Lung (tissue), 12 donors: Measurements from ENCODE around the gene IL20RA. TPM values are rescaled to one million over a fixed set of nuclear protein-coding genes. Genes with fewer than 3 reads are reported as not detected.
"Not testable (repeated sequence)": the region's sequence is repeated elsewhere in the genome, so short reads cannot be mapped to it uniquely, and the experiment has no call there.

Experiments
- ATAC-seq: fragments of 200-7000 bp; cut with Tn5 transposase; one replicate; pipeline ENCODE4 v1.9.1; 2020; ENCODE audit warnings: moderate number of reproducible peaks; ENCODE audit not compliant: insufficient read depth, low FRiP score
- DNase-seq, 3 donors: peaks; one replicate each; pipeline ENCODE4 v3.0.0-alpha.2; 2013 to 2017
- H3K27ac ChIP-seq, 2 donors: one replicate each; pipeline ENCODE4 v1.5.1; 2013; ENCODE audit warnings: mild to moderate bottlenecking in 2 of 2, moderate library complexity in 2 of 2, control low read depth in 1 of 2, inconsistent platforms in 1 of 2, low read depth in 1 of 2, low read length in 1 of 2
- H3K27me3 ChIP-seq, 3 donors: one replicate each; pipeline ENCODE4 v1.5.1; 2013; ENCODE audit warnings: low read length in 2 of 3; ENCODE audit not compliant: control insufficient read depth in 3 of 3, insufficient read depth in 3 of 3
- H3K36me3 ChIP-seq, 4 donors: one replicate each; pipeline ENCODE4 v1.5.1; 2013; ENCODE audit warnings: low read length in 4 of 4, mild to moderate bottlenecking in 1 of 4, moderate library complexity in 1 of 4; ENCODE audit not compliant: control insufficient read depth in 4 of 4, insufficient read depth in 4 of 4
- H3K4me1 ChIP-seq, 5 donors: one replicate each; pipeline ENCODE4 v1.5.1; 2013; ENCODE audit warnings: low read length in 5 of 5, mild to moderate bottlenecking in 2 of 5, moderate library complexity in 1 of 5; ENCODE audit not compliant: control insufficient read depth in 5 of 5, insufficient read depth in 5 of 5
- H3K4me3 ChIP-seq: one replicate; pipeline ENCODE4 v1.5.1; 2013; ENCODE audit warnings: mild to moderate bottlenecking, control low read depth, moderate library complexity
- H3K9ac ChIP-seq, 2 donors: one replicate each; pipeline ENCODE4 v1.5.1; 2013; ENCODE audit warnings: low read length in 2 of 2, control low read depth in 1 of 2; ENCODE audit not compliant: insufficient read depth in 1 of 2
- H3K9me3 ChIP-seq, 4 donors: one replicate each; pipeline ENCODE4 v1.5.1; 2013; ENCODE audit warnings: low read length in 3 of 4, mild to moderate bottlenecking in 1 of 4, moderate library complexity in 1 of 4; ENCODE audit not compliant: control insufficient read depth in 4 of 4, insufficient read depth in 3 of 4
- CTCF ChIP-seq: IDR thresholded peaks from 2 replicates; pipeline ENCODE4 v1.5.1; 2012; ENCODE audit warnings: mild to moderate bottlenecking; ENCODE audit errors: control extremely low read depth, extremely low read depth
- WGBS, 2 donors: extraction: QIAGEN DNeasy Blood & Tissue Kit; methylation state at CpG; one replicate each; pipeline ENCODE4 v1.1.7; 2013; 5-methylcytosine and 5-hydroxymethylcytosine counted together
- polyA plus RNA-seq, 2 donors: library from polyadenylated mRNA; stranded (reverse); fragments of 200-250 nt; gene quantifications; one replicate each; pipeline ENCODE4 v1.2.1, GENCODE V29; 2013
- total RNA-seq, 2 donors: library from RNA; depleted of rRNA in 1 of 2; stranded (reverse); fragments of >200 nt in 1 of 2; gene quantifications; one replicate each; pipeline ENCODE4 v1.2.1, GENCODE V29; 2014 to 2021
- donor health status: control.
- donor health status: control.
- donor health status: Bipolar disorder and iron deficiency.
- donor health status: healthy.
- donor health status: DM: yes; HTN: yes; CAD: no.

The IL20RA gene
- total and polyA plus RNA-seq, 4 donors: 3.7 to 16.2 (median 6.7) TPM

- H3K27me3 ChIP-seq: no peaks in the 10 kb centered on the region
- no peaks in the 10 kb centered on the region for H3K9me3 ChIP-seq
- H3K36me3 ChIP-seq: no peaks in the 10 kb centered on the region
- DNase-seq: no peak
- ATAC-seq: no peak
- 85% methylated on average over 5 of the region's 5 CpGs for WGBS, 2 donors
- no peak overlapping the region for H3K27ac ChIP-seq
- no peak for TF ChIP-seq CTCF
- H3K9ac ChIP-seq: no peak overlapping the region
- peaks cover 0 to 5% (median 0%) of the 10 kb centered on the region in 5 donors for H3K4me1 ChIP-seq
- H3K4me3 ChIP-seq: no peak overlapping the region
These were observed 65.6 kb downstream of the IL20RA start for GRCh38 chr6:136979206-136979605.

GRCh38 chr6:136977075-136977474 lies 67.7 kb downstream of the IL20RA start:
- Histone ChIP-seq H3K9ac (no peak overlapping the region), H3K9me3 (no peaks in the 10 kb centered on the region), H3K27ac (no peak overlapping the region), H3K4me3 (no peak overlapping the region), H3K27me3 (no peaks in the 10 kb centered on the region), H3K36me3 (no peaks in the 10 kb centered on the region), H3K4me1 (no peaks in the 10 kb centered on the region)
- no peak for ATAC-seq
- no peak for DNase-seq
- WGBS, 2 donors: 60 to 66% methylated on average over 5 of the region's 5 CpGs
- TF ChIP-seq CTCF: no peak

- H3K4me3 ChIP-seq: no peak overlapping the region
- DNase-seq (no peak), ATAC-seq (no peak)
- 85 to 88% methylated on average over 3 of the region's 3 CpGs for WGBS, 2 donors
- no peak for TF ChIP-seq CTCF
- H3K27ac ChIP-seq: no peak overlapping the region
- H3K27me3 ChIP-seq: no peaks in the 10 kb centered on the region
- H3K36me3 ChIP-seq: no peaks in the 10 kb centered on the region
- no peaks in the 10 kb centered on the region for H3K4me1 ChIP-seq
- H3K9ac ChIP-seq: no peak overlapping the region
- no peaks in the 10 kb centered on the region for H3K9me3 ChIP-seq
These were observed 69.6 kb downstream of the IL20RA start for GRCh38 chr6:136975089-136975715.

- DNase-seq, H3K36me3 ChIP-seq, ATAC-seq, H3K4me1 ChIP-seq, H3K27ac ChIP-seq, H3K9ac ChIP-seq, H3K4me3 ChIP-seq, H3K27me3 ChIP-seq, H3K9me3 ChIP-seq: not testable (repeated sequence)
- WGBS, 2 donors: 74 to 83% methylated on average over 8 of the region's 8 CpGs
These were observed 71.0 kb downstream of the IL20RA start for GRCh38 chr6:136973781-136974180.
